K562 (cell line): ENCODE data around the gene GMEB2. TPM values are rescaled to one million over a fixed set of nuclear protein-coding genes. Genes with fewer than 3 reads are reported as not detected.
A peak's percentile ranks its signal among the peaks of the same experiment; 100 is the strongest.

Experiments used
- ARNT ChIP-seq, 2 experiments: fragments of 450-650 bp; IDR thresholded peaks; 2 replicates each; pipeline ENCODE4 v1.6.1; 2016; ENCODE audit warnings: mild to moderate bottlenecking in 1 of 2
- CAMTA2 ChIP-seq: fragments of 250-450 bp; sonication (Bioruptor Pico); conservative IDR thresholded peaks from 2 replicates; pipeline ENCODE4 v1.5.1; 2022
- CREBBP ChIP-seq: IDR thresholded peaks from one replicate; pipeline ENCODE4 v1.6.1; 2012; ENCODE audit warnings: low read depth, mild to moderate bottlenecking, control low read depth, inconsistent platforms, low read length
- NCOR1 ChIP-seq: fragments of 450-650 bp; IDR thresholded peaks from 2 replicates; pipeline ENCODE4 v1.6.1; 2016; ENCODE audit warnings: mild to moderate bottlenecking, moderate library complexity
- NR4A1 ChIP-seq, 2 experiments: fragments of 250-450 bp in 1 of 2; fragments of 450-650 bp in 1 of 2; sonication (Bioruptor Pico) in 1 of 2; IDR thresholded peaks; 2 replicates each; pipeline versions ENCODE4 v1.4.0 to v1.6.1; 2016 to 2020; ENCODE audit warnings: mild to moderate bottlenecking in 2 of 2, missing compliant biosample characterization in 1 of 2, missing genetic modification characterization in 1 of 2, moderate library complexity in 1 of 2
- SRSF9 ChIP-seq: fragments of 200-400 bp; formaldehyde crosslinking; IDR thresholded peaks from 2 replicates; pipeline ENCODE4 v1.6.1; 2017; ENCODE audit warnings: low read depth, low read length, borderline replicate concordance
- STAG1 ChIP-seq: sonication (generic); formaldehyde crosslinking; IDR thresholded peaks from 2 replicates; pipeline ENCODE4 v1.5.0; 2020; ENCODE audit warnings: missing genetic modification reagents, borderline replicate concordance
- TEAD4 ChIP-seq, 2 experiments: sonication (generic) in 1 of 2; formaldehyde crosslinking in 1 of 2; IDR thresholded peaks; 2 replicates each; pipeline versions ENCODE4 v1.6.1 to v1.8.0; 2012 to 2022; ENCODE audit warnings: borderline replicate concordance in 1 of 2, inconsistent platforms in 1 of 2, low read length in 1 of 2, mild to moderate bottlenecking in 1 of 2, missing genetic modification reagents in 1 of 2
- TRIM25 ChIP-seq: fragments of 450-650 bp; IDR thresholded peaks from 2 replicates; pipeline ENCODE4 v1.7.0; 2016; ENCODE audit warnings: borderline replicate concordance
- USF2 ChIP-seq: sonication (generic); formaldehyde crosslinking; IDR thresholded peaks from 2 replicates; pipeline ENCODE4 v1.5.0; 2020; ENCODE audit warnings: missing genetic modification reagents
- ZNF41 ChIP-seq: fragments of 250-450 bp; sonication (Bioruptor Pico); conservative IDR thresholded peaks from 2 replicates; pipeline ENCODE4 v1.4.0; 2020; ENCODE audit warnings: mild to moderate bottlenecking
- ZNF551 ChIP-seq: fragments of 250-450 bp; sonication (Bioruptor Pico); IDR thresholded peaks from 2 replicates; pipeline ENCODE4 v1.5.0; 2021; ENCODE audit warnings: mild to moderate bottlenecking, moderate library complexity
- ZNF592 ChIP-seq: fragments of 450-650 bp; IDR thresholded peaks from 2 replicates; pipeline ENCODE4 v1.6.1; 2017; ENCODE audit warnings: antibody characterized with exemption, mild to moderate bottlenecking
- ZNF609 ChIP-seq: sonication (generic); formaldehyde crosslinking; IDR thresholded peaks from 2 replicates; pipeline ENCODE4 v1.8.1; 2023; ENCODE audit warnings: missing genetic modification reagents, mild to moderate bottlenecking, borderline replicate concordance
- polyA plus RNA-seq, 8 experiments: library from polyadenylated mRNA; depleted of rRNA in 4 of 8; stranded (reverse) in 5 of 8; unstranded in 3 of 8; fragments of >200 nt; fragmentation: Nextera tagmentation in 2 of 8; fragmentation: Illumina TruSeq in 1 of 8; extraction: Ambion mirVana in 2 of 8; extraction: Trizol in 1 of 8; gene quantifications; 2 replicates each; pipeline versions ENCODE4 v1.2.1 to v1.2.3, GENCODE V29; 2011 to 2014; ENCODE audit warnings: inconsistent platforms in 1 of 8, missing spikeins in 1 of 8
- total RNA-seq, 7 experiments: library from RNA; depleted of rRNA in 6 of 7; stranded (reverse); fragments of >200 nt in 6 of 7; fragmentation: Illumina TruSeq in 2 of 7; extraction: Trizol in 2 of 7; gene quantifications; 2 replicates each; pipeline versions ENCODE4 v1.2.1 to v1.2.3, GENCODE V29; 2011 to 2021; ENCODE audit warnings: low replicate concordance in 1 of 7

Gene GMEB2
- total and polyA plus RNA-seq, 9 of the 15 experiments (the other 6 are each of a cell fraction or from before 2014, with no cell fraction given): 0.03 to 13.9 (median 6.3) TPM

GRCh38 chr20:63628246-63628975, 1.5 kb upstream of the GMEB2 start (continued):
- TF ChIP-seq ZNF609 (CRISPR knock-in tag) (no peak), NCOR1 (no peak; the same call in 1 of the 2 replicates), TRIM25 (no peak), ARNT (IDR thresholded peaks at IDR 0.05) (peak; percentile 75 to 89; a peak in 3 of 4 replicates), TEAD4 (IDR thresholded peaks at IDR 0.05; ENCODE audit: low read length) (peak; percentile 58; the same call in 1 of the 2 replicates), TEAD4 (CRISPR knock-in tag; IDR thresholded peaks at IDR 0.05; ENCODE audit: borderline replicate concordance) (no peak), ZNF592 (peak; percentile 58; the same call in 1 of the 2 replicates), CAMTA2 (CRISPR knock-in tag) (0 out of 2 replicates have a peak, but pooled peaks have one; percentile 70), USF2 (no peak), STAG1 (CRISPR knock-in tag) (no peak), NR4A1 (CRISPR knock-in tag; IDR thresholded peaks at IDR 0.05) (no peak), NR4A1 (tag; IDR thresholded peaks at IDR 0.05) (no peak), ZNF551 (CRISPR knock-in tag) (no peak), SRSF9 (no peak), CREBBP (no peak), ZNF41 (CRISPR knock-in tag) (no peak)
